Loucy (cell line): ENCODE measurements around the gene PRELP.

Experiments used
- H2AFZ ChIP-seq: fragments of 200-600 bp; sonication (generic); 2 replicates; pipeline ENCODE4 v1.6.0; 2016; ENCODE audit warnings: antibody characterized with exemption, mild to moderate bottlenecking, low read length, moderate library complexity
- H3F3A ChIP-seq: fragments of 200-600 bp; 2 replicates; pipeline ENCODE4 v1.6.0; 2016; ENCODE audit warnings: antibody characterized with exemption, low read depth, mild to moderate bottlenecking
- H3K27me3 ChIP-seq: fragments of 200-600 bp; sonication (generic); 2 replicates; pipeline ENCODE4 v1.6.1; 2014; ENCODE audit warnings: low read length, mild to moderate bottlenecking; ENCODE audit not compliant: insufficient read depth, poor library complexity, severe bottlenecking
- H3K36me3 ChIP-seq: fragments of 200-600 bp; sonication (generic); 2 replicates; pipeline ENCODE4 v1.6.1; 2016; ENCODE audit warnings: low read length; ENCODE audit not compliant: insufficient read depth
- H3K4me1 ChIP-seq: fragments of 200-600 bp; sonication (generic); 2 replicates; pipeline ENCODE4 v1.5.1; 2014; ENCODE audit warnings: low read length, mild to moderate bottlenecking; ENCODE audit not compliant: insufficient read depth, poor library complexity, severe bottlenecking
- H3K4me2 ChIP-seq: fragments of 200-600 bp; sonication (generic); 2 replicates; pipeline ENCODE4 v1.6.0; 2014; ENCODE audit warnings: antibody characterized with exemption, low read length, low read depth, mild to moderate bottlenecking; ENCODE audit not compliant: poor library complexity, severe bottlenecking
- H3K4me3 ChIP-seq: fragments of 200-600 bp; sonication (generic); 2 replicates; pipeline ENCODE4 v1.5.1; 2014; ENCODE audit warnings: low read length, mild to moderate bottlenecking, mixed read lengths; ENCODE audit not compliant: poor library complexity, severe bottlenecking
- H3K79me2 ChIP-seq: fragments of 200-600 bp; sonication (generic); 2 replicates; pipeline ENCODE4 v1.6.1; 2014; ENCODE audit warnings: low read length; ENCODE audit not compliant: insufficient read depth
- H3K9ac ChIP-seq: fragments of 200-600 bp; sonication (generic); 2 replicates; pipeline ENCODE4 v1.6.0; 2014; ENCODE audit warnings: mild to moderate bottlenecking, low read depth, low read length, moderate library complexity; ENCODE audit not compliant: poor library complexity, severe bottlenecking
- H3K9me2 ChIP-seq: fragments of 200-600 bp; sonication (generic); replicated peaks from 2 replicates; pipeline ENCODE4 v1.6.1; 2016; ENCODE audit warnings: low read depth, low read length, mixed read lengths
- H3K9me3 ChIP-seq: fragments of 200-600 bp; sonication (generic); 2 replicates; pipeline ENCODE4 v1.6.1; 2014; ENCODE audit warnings: mild to moderate bottlenecking, antibody characterized with exemption, low read length, low read depth; ENCODE audit not compliant: insufficient read depth
- H4K20me1 ChIP-seq: fragments of 200-600 bp; sonication (generic); 2 replicates; pipeline ENCODE4 v1.6.0; 2014; ENCODE audit warnings: antibody characterized with exemption, low read length, mild to moderate bottlenecking; ENCODE audit not compliant: insufficient read depth, poor library complexity, severe bottlenecking
- CTCF ChIP-seq: fragments of 200-600 bp; sonication (generic); conservative IDR thresholded peaks from 2 replicates; pipeline ENCODE4 v1.5.1; 2014; ENCODE audit warnings: mild to moderate bottlenecking, antibody characterized with exemption, low read length
- EZH2phosphoT487 ChIP-seq: fragments of 200-600 bp; IDR thresholded peaks from 2 replicates; pipeline ENCODE4 v1.6.1; 2018; ENCODE audit warnings: antibody characterized with exemption, mild to moderate bottlenecking, moderate library complexity, borderline replicate concordance

The PRELP gene

GRCh38 chr1:203534012-203534411, 58.4 kb downstream of the PRELP start:
- H3K36me3 ChIP-seq = no peaks in the 10 kb centered on the region
- no peak overlapping the region for H3K9ac ChIP-seq
- no peak overlapping the region for H2AFZ ChIP-seq
- H3K4me1 ChIP-seq = peaks cover 4% of the 10 kb centered on the region
- no peak overlapping the region for H3K4me2 ChIP-seq
- H3K27me3 ChIP-seq = no peaks in the 10 kb centered on the region
- no peaks in the 10 kb centered on the region for H4K20me1 ChIP-seq
- no peaks in the 10 kb centered on the region for H3K79me2 ChIP-seq
- TF ChIP-seq EZH2phosphoT487 (no peak), CTCF (no peak)
- no peaks in the 10 kb centered on the region for H3F3A ChIP-seq
- H3K4me3 ChIP-seq = no peak overlapping the region
- H3K9me3 ChIP-seq = no peaks in the 10 kb centered on the region
- H3K9me2 ChIP-seq = no peaks in the 10 kb centered on the region

DNA sequence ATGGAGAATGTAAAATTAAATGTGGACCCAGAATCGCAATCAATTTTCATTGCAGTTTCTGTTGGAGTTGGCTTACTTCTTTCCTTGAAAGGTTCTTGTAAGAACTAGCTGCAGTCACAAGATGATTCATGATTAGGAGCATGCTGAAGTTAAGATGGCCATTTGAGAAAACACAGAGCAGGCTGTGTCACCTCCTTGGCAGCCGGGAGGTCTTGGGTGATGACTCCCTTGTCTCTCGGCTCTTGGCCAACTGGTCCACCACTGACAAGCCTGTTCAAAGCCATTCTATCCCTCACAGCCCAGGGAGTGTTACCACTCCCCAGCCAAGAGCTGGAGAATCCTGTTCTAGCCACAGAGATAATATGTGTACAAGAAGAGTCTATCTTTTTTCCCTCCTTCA, 58.9 kb downstream of the PRELP start:
- no peaks in the 10 kb centered on the region for H3K4me1 ChIP-seq
- H3K4me2 ChIP-seq = no peak overlapping the region
- H3K4me3 ChIP-seq = no peak overlapping the region
- TF ChIP-seq CTCF (no peak), EZH2phosphoT487 (no peak)
- no peaks in the 10 kb centered on the region for H3K27me3 ChIP-seq
- H2AFZ ChIP-seq = no peak overlapping the region
- no peaks in the 10 kb centered on the region for H4K20me1 ChIP-seq
- H3K9me3 ChIP-seq = no peaks in the 10 kb centered on the region
- H3K36me3 ChIP-seq = no peaks in the 10 kb centered on the region
- H3K9ac ChIP-seq = no peak overlapping the region
- no peaks in the 10 kb centered on the region for H3F3A ChIP-seq
- no peaks in the 10 kb centered on the region for H3K9me2 ChIP-seq
- H3K79me2 ChIP-seq = no peaks in the 10 kb centered on the region

GRCh38 chr1:203536575-203536974, 61.0 kb downstream of the PRELP start:
- Histone ChIP-seq H3K79me2 (no peaks in the 10 kb centered on the region), H3K9ac (no peak overlapping the region), H3K27me3 (no peaks in the 10 kb centered on the region), H2AFZ (no peak overlapping the region), H3K9me3 (no peaks in the 10 kb centered on the region), H3K4me2 (no peak overlapping the region), H3K9me2 (no peaks in the 10 kb centered on the region), H3F3A (no peaks in the 10 kb centered on the region), H4K20me1 (no peaks in the 10 kb centered on the region), H3K36me3 (no peaks in the 10 kb centered on the region), H3K4me3 (no peak overlapping the region), H3K4me1 (no peaks in the 10 kb centered on the region)
- TF ChIP-seq CTCF (no peak), EZH2phosphoT487 (no peak)
